KG1 (cell line): ENCODE results near the gene LRRC26.

Experiments used
- DNase-seq: peaks from one replicate; lab custom pipeline; 2025; lab: John Stamatoyannopoulos, UW

Gene LRRC26

DNA sequence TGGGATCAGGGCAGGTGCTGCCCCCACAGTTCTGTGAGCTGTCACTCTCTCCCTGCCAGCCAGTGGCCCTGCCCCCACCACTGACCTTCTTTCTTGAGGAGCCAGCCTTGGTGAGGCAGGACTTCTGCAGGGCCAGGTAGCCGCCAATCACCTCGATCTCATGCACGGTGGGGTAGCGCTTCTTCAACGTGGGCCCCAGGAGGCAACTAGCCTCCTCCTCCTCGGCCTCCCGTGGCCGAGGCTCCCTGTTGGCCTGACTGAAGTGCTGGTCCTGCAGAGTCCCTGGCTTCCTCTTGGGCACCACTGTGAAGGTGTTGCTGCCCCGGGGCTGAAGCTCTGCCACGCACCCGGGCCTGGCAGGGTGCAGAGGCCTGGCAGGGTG, 29.0 kb upstream of the LRRC26 start:
- DNase-seq: no peak

DNA sequence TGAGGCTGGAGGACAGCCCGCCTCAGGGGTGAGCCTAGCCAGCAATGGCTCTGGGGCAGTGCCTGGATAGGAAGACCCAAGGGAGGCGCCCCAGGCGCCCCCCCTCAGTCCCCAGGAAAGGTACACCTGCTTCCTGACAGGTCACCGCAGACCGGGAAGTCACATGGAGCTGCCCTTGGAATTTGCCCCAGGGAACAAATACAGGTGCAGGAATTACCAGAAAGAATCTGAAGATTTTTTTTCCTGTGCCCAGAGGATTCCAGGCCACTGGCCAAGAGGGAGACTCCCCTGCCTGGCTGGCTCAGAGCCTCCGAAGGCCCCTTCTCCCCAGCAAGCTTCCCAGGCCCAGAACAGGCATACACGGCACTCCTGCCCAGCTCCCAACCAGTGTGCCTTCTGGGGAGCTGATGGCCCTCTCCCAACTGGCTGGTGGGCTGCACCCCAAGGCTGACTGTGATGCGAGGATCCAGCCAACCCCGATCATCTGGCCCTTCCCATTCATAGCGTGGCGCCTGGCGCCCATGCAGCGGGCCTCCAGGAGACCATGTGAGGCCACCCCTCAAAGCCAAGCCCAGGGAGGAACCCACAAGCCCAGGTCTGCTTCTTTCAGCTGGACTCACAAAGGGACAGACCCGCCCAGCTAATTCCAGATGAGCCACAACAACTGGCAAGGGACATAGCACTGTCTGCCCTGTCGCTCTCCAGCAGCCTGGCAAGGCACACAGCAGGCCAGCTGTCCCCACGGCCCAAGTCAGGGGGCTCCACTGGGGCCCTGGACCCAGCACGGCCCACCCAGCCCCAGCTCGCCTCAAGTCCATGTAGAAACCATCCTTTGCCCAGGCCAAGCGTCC, 28.4 kb upstream of the LRRC26 start:
- no peak for DNase-seq

- no peak for DNase-seq
Observed at GRCh38 chr9:137195525-137196220, 25.8 kb upstream of the LRRC26 start.

- no peak for DNase-seq
Observed at GRCh38 chr9:137194909-137195308, 25.1 kb upstream of the LRRC26 start.

GRCh38 chr9:137194388-137194787, 24.5 kb upstream of the LRRC26 start:
- no peak for DNase-seq

DNA sequence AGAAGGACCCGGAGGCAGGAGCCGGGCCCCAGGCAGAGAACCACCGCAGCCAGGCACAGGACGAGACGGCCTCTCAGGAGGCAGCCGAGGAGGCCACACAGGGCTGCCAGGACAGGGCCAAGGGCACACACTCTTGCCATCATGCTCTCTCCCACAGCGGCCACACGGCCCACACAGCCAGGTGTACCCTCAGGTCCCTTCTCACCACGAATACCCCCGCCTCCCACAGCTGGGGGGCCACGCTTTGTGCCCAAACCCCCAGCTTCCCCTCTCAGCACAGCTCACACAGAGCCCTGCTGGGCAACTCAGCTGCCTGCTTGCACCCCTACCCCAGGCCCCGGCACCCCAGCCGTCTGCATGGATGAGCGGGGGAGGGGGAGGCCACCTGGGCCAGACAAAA, 23.9 kb upstream of the LRRC26 start:
- DNase-seq: no peak

- DNase-seq: no peak
Observed at GRCh38 chr9:137192859-137193258, 23.0 kb upstream of the LRRC26 start.

GRCh38 chr9:137192448-137192780, 22.6 kb upstream of the LRRC26 start:
- no peak for DNase-seq

GRCh38 chr9:137191691-137192447, 22.0 kb upstream of the LRRC26 start:
- DNase-seq: no peak

DNA sequence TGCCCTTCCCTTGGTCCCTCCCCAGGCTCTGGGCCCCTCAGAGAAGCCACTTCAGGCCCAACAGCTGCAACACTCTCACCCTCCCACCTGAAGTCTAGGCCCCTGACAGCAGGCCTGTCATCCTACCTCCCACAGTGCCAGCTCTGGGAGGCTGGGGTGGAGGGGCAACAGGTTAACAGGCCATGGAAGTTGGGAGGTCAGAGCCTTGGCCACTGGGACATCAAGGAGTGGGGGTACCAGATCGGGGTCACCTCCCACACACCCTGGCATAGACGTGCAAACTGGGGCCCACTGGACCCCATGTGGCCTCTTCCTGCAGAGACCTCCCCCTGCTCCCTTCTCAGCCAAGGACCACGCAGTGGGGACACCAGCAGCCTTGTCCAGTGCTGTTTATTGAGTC, 21.4 kb upstream of the LRRC26 start:
- DNase-seq: no peak

DNA sequence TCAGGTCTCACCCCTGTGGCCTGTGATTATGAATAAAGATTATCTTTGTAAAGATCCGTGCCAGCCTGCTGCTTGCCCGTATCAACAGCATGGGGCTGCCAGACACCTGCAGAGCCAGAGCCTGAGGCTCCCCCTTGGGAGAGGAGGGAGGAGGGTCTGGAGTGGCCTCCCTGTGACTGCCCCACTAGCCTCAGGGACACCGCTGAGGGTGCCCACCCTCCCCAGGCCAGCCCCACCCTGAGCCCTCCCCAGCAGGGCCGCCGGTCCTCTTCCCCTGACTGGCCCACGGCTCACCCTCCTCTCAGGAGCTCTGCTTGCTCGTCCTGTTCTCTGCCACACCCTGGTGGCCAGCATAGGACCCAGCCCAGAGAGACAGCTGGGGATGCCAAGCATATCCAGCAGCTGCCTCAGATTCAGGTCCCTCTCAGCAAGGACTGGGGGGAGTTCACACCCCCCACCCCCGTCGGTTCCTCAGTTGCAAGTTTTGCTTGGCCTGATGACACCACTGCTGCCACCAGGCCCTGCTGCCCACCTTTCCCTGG, 20.5 kb upstream of the LRRC26 start:
- DNase-seq: no peak

GRCh38 chr9:137189297-137190295, 19.7 kb upstream of the LRRC26 start:
- DNase-seq: no peak

DNA sequence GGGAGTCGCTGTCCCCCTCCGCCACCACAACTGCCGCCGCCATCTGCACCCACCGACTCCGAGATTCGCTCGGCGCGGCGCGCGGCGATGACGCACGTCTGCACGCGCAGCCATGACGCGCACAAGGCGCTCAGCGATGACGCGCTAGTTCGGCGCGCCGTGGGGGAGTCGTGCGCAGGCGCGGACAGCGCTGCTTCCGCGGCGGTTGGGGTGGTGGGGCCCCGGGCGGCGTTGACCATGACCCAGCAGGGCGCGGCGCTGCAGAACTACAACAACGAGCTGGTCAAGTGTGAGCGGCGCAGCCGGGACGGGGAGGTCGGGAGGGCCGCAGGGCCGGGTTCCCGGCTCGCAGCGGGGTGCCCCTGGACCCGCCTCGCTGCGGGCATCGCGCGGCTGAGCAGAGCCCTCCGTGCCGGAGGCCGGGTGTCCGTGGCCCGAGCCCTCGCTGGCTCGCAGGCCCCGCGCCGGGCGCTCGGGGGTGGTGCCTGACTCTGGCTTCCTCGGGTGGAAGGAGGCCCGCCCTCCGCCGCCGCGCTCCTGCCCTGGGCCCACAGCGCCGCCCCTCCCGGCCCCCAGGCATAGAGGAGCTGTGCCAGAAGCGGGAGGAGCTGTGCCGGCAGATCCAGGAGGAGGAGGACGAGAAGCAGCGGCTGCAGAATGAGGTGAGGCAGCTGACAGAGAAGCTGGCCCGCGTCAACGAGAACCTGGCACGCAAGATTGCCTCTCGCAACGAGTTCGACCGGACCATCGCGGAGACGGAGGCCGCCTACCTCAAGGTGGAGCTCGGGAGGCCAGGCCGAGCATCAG, 18.8 kb upstream of the LRRC26 start, which contains the start of the genes ANAPC2 and SSNA1:
Gene ANAPC2 (minus strand): TSS at position 71 of the 807 bp plus-strand sequence. CDS start 28 bp downstream, at position 43.
Gene SSNA1 (plus strand): TSS at position 187 of the 807 bp plus-strand sequence. CDS start 51 bp downstream, at position 238.
- DNase-seq: peak; percentile 82

- no peak for DNase-seq
Observed at GRCh38 chr9:137188086-137188489, 18.2 kb upstream of the LRRC26 start.

- no peak for DNase-seq
Observed at GRCh38 chr9:137187386-137187785, 17.5 kb upstream of the LRRC26 start.

- DNase-seq: no peak
Observed at GRCh38 chr9:137186385-137186784, 16.5 kb upstream of the LRRC26 start.

- no peak for DNase-seq
Observed at GRCh38 chr9:137185921-137186320, 16.1 kb upstream of the LRRC26 start.

- DNase-seq: no peak
Observed at GRCh38 chr9:137184881-137185660, 15.2 kb upstream of the LRRC26 start.

- DNase-seq: no peak
Observed at GRCh38 chr9:137183980-137184595, 14.2 kb upstream of the LRRC26 start.
